ENCODE data around the gene EML5.
"Not testable (repeated sequence)": the region's sequence is repeated elsewhere in the genome, so short reads cannot be mapped to it uniquely, and the experiment has no call there.

The EML5 gene

GRCh38 chr14:88823968-88824313, 31.2 kb upstream of the EML5 start:
- DNase-seq: no peak
- H3K27me3 Mint-ChIP-seq: peaks cover 13% of the 10 kb centered on the region
- CTCF ChIA-PET: interaction anchor here (1.6 kb wide), 1 partner anchor 157 kb away, joined by 4 read pairs; no protein-coding TSS in a partner anchor
- H3K4me3 Mint-ChIP-seq: peak overlapping the region; percentile 84
- no peaks in the 10 kb centered on the region for H3K9me3 Mint-ChIP-seq
- peaks cover 10% of the 10 kb centered on the region for H3K4me1 Mint-ChIP-seq
- H3K36me3 Mint-ChIP-seq: no peaks in the 10 kb centered on the region
- peak overlapping the region; percentile 94 for H3K27ac Mint-ChIP-seq

DNA sequence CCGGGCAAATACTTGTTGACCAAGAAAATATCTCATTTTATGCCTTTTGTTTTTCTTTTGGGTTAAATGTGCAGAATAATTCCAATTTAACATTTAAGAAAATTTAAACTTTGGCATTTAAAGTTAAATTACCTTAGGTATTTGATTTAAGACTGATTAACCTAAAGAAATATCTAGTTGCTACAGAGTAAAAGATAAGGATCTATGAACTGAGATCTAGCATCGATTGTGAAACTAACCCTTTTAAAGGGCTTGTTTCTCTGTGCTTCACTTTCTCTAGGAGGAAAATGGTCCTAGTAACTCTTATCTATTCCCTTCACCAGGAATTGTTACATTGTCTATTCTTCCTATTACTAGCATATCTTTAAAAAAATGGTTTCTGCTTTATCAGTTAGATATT, 29.1 kb upstream of the EML5 start:
- DNase-seq: no peak
- Mint-ChIP-seq H3K4me3 (no peak overlapping the region), H3K9me3 (no peaks in the 10 kb centered on the region), H3K36me3 (no peaks in the 10 kb centered on the region), H3K27me3 (peaks cover 21% of the 10 kb centered on the region), H3K27ac (no peak overlapping the region), H3K4me1 (peaks cover 10% of the 10 kb centered on the region)
- CTCF ChIA-PET: no interaction called here

DNA sequence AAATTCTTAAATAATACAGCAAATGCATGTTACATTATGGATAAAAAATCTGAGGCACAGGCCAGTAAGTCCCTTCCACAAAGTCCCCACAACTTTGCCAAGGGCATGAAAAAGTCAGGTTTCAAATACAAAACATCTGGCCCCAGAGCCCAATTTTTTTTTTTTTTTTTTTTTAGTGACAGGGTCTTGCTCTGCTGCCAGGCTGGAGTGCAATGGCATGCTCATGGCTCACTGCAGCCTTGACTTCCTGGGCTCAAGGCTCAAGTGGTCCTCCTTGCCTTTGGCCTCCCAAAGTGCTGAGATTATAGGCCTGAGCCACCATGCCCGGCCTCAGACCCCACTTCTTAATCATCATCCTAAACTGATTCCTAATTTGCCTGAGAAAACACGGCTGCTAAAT, 28.6 kb upstream of the EML5 start:
- Mint-ChIP-seq H3K36me3 (no peaks in the 10 kb centered on the region), H3K4me1 (peaks cover 10% of the 10 kb centered on the region), H3K4me3 (no peak overlapping the region), H3K27me3 (peaks cover 21% of the 10 kb centered on the region), H3K9me3 (no peaks in the 10 kb centered on the region), H3K27ac (no peak overlapping the region)
- DNase-seq: no peak
- CTCF ChIA-PET: no interaction called here

DNA sequence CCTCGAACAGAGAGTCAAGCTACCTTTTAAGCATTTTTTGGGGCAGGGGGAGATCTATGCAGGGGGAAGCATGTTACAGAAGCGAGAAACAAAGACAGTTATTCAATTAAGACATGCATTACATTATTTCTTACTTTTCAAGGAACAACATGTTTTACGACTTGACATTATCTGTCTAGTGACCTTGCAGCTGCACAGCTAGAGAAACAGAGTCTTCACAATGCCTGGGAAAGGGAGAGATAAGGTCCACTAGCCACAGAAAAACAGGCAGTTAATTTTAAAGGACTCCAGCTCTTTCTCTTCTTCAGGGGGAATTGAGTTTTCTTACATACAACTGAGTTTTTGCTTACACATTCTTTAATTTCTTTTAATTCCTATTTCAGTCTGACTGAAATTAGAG, 26.9 kb upstream of the EML5 start:
- H3K9me3 Mint-ChIP-seq, CTCF ChIA-PET, DNase-seq, H3K4me1 Mint-ChIP-seq, H3K36me3 Mint-ChIP-seq, H3K27ac Mint-ChIP-seq, H3K4me3 Mint-ChIP-seq: not testable (repeated sequence)
- peaks cover 21% of the 10 kb centered on the region for H3K27me3 Mint-ChIP-seq

- no peaks in the 10 kb centered on the region for H3K4me1 Mint-ChIP-seq
- CTCF ChIA-PET: no interaction called here
- H3K27me3 Mint-ChIP-seq: peaks cover 17% of the 10 kb centered on the region
- no peak overlapping the region for H3K27ac Mint-ChIP-seq
- no peak overlapping the region for H3K4me3 Mint-ChIP-seq
- no peaks in the 10 kb centered on the region for H3K9me3 Mint-ChIP-seq
- no peak for DNase-seq
- H3K36me3 Mint-ChIP-seq: no peaks in the 10 kb centered on the region
Observed at GRCh38 chr14:88818018-88818417, 25.3 kb upstream of the EML5 start.

DNA sequence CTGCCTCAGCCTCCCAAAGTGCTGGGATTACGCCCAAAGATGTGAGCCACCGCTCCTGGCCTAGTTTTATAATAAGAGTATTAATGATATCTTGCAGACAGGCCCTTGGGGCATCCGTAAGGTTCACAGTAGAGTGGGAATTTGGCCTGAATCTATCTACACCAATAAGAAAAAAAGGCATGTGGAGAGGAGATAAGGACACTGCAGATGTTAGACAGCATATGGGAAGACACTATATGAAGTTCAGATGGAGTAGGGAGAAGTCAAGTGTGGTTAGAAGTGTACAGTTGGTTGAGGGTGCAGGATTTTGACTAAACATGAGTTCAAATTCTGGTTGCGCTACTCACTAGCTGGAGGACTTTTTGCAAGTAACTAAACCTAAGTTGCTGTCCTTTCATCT, 23.2 kb upstream of the EML5 start:
- DNase-seq: no peak
- H3K36me3 Mint-ChIP-seq: no peaks in the 10 kb centered on the region
- H3K4me3 Mint-ChIP-seq: no peak overlapping the region
- no peaks in the 10 kb centered on the region for H3K4me1 Mint-ChIP-seq
- peaks cover 23% of the 10 kb centered on the region for H3K27me3 Mint-ChIP-seq
- H3K27ac Mint-ChIP-seq: no peak overlapping the region
- CTCF ChIA-PET: no interaction called here
- no peaks in the 10 kb centered on the region for H3K9me3 Mint-ChIP-seq

DNA sequence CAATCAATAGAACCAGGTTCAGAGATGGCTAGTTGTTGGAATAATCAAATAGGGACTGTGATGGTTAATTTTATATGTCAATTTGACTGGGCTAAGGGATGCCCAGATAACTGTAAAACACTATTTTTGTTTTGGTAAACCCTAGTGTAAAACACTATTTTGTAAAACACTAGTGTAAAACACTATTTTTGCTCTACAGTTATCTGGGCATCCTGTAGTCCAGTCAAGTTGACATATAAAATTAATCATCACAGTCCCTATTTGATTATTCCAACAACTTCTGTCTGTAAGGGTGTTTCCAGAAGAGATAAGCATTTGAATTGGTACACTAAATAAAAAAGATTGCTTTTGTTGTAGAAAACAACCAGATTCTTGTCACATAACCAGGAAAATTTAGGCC, 15.6 kb upstream of the EML5 start:
- Mint-ChIP-seq H3K27me3 (peaks cover 28% of the 10 kb centered on the region), H3K27ac (no peak overlapping the region), H3K9me3 (no peaks in the 10 kb centered on the region), H3K36me3 (no peaks in the 10 kb centered on the region), H3K4me1 (no peaks in the 10 kb centered on the region), H3K4me3 (no peak overlapping the region)
- DNase-seq: no peak
- CTCF ChIA-PET: no interaction called here

GRCh38 chr14:88804477-88804876, 11.7 kb upstream of the EML5 start:
- no peak for DNase-seq
- no peak overlapping the region for H3K4me3 Mint-ChIP-seq
- H3K36me3 Mint-ChIP-seq: no peaks in the 10 kb centered on the region
- no peaks in the 10 kb centered on the region for H3K4me1 Mint-ChIP-seq
- CTCF ChIA-PET: no interaction called here
- peaks cover 22% of the 10 kb centered on the region for H3K27me3 Mint-ChIP-seq
- no peaks in the 10 kb centered on the region for H3K9me3 Mint-ChIP-seq
- H3K27ac Mint-ChIP-seq: no peak overlapping the region

DNA sequence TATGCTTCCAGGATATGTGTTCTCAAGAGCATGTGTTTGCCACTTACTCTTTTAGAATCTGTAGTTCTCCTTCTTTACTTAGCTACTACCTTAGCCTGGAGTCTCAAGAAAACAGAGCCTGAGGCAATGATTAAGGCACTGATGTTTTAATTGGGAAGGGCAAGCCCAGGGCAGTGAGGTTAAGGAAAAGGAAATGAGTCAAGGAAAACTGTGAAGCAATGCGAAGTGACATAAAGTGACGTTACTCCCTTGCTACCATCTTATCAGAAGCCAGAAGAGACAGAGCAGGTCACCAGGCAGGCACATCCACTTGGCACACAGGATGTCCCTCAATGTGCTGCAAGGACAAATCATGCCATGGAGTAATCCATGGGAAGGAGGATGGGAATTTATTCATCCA, 11.3 kb upstream of the EML5 start:
- DNase-seq: no peak
- no peaks in the 10 kb centered on the region for H3K9me3 Mint-ChIP-seq
- no peaks in the 10 kb centered on the region for H3K4me1 Mint-ChIP-seq
- CTCF ChIA-PET: no interaction called here
- no peaks in the 10 kb centered on the region for H3K36me3 Mint-ChIP-seq
- H3K4me3 Mint-ChIP-seq: no peak overlapping the region
- H3K27me3 Mint-ChIP-seq: peaks cover 23% of the 10 kb centered on the region
- H3K27ac Mint-ChIP-seq: no peak overlapping the region

- H3K27me3 Mint-ChIP-seq: peaks cover 28% of the 10 kb centered on the region
Observed at GRCh38 chr14:88802596-88802995, 9.8 kb upstream of the EML5 start.

DNA sequence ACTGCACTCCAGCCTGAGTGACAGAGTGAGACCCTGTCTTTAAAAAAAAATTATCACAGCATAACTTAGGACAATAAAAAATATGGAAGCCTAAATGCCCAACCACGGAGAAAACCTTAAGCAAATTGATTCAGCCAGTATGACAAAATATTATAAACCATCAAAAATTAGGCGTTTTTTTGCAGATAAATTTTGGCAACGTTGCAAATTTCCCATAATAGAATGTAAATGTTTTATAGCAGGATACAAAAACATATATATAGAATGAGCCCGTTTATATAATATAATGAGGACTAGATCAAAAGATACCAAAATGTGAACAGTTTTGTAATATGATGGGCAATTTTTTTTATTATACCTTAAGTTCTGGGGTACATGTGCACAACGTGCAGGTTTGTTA, 6.8 kb upstream of the EML5 start:
- DNase-seq: no peak
- Mint-ChIP-seq H3K9me3 (no peaks in the 10 kb centered on the region), H3K36me3 (no peaks in the 10 kb centered on the region), H3K27me3 (peaks cover 27% of the 10 kb centered on the region), H3K4me3 (no peak overlapping the region), H3K27ac (no peak overlapping the region), H3K4me1 (no peaks in the 10 kb centered on the region)
- CTCF ChIA-PET: no interaction called here

More at GRCh38 chr14:88802596-88802995, 9.8 kb upstream of the EML5 start:
- no peaks in the 10 kb centered on the region for H3K36me3 Mint-ChIP-seq
- CTCF ChIA-PET: no interaction called here
- no peak for DNase-seq
- H3K4me3 Mint-ChIP-seq: no peak overlapping the region
- H3K27ac Mint-ChIP-seq: no peak overlapping the region
- H3K9me3 Mint-ChIP-seq: no peaks in the 10 kb centered on the region
- H3K4me1 Mint-ChIP-seq: no peaks in the 10 kb centered on the region

- CTCF ChIA-PET: no interaction called here
- Mint-ChIP-seq H3K9me3 (no peaks in the 10 kb centered on the region), H3K4me1 (peaks cover 3% of the 10 kb centered on the region), H3K4me3 (no peak overlapping the region), H3K27me3 (peaks cover 20% of the 10 kb centered on the region), H3K27ac (no peak overlapping the region), H3K36me3 (no peaks in the 10 kb centered on the region)
- no peak for DNase-seq
Observed at GRCh38 chr14:88798156-88798555, 5.4 kb upstream of the EML5 start.

GRCh38 chr14:88793259-88793625, 489 bp upstream of the EML5 start:
- no peaks in the 10 kb centered on the region for H3K9me3 Mint-ChIP-seq
- peaks cover 31% of the 10 kb centered on the region for H3K27me3 Mint-ChIP-seq
- no peaks in the 10 kb centered on the region for H3K36me3 Mint-ChIP-seq
- CTCF ChIA-PET: no interaction called here
- peak overlapping the region; percentile 77 for H3K4me3 Mint-ChIP-seq
- H3K27ac Mint-ChIP-seq: peak overlapping the region; percentile 24
- no peak for DNase-seq
- peaks cover 27% of the 10 kb centered on the region for H3K4me1 Mint-ChIP-seq

GRCh38 chr14:88791629-88792472, 902 bp downstream of the EML5 start:
- Mint-ChIP-seq H3K36me3 (no peaks in the 10 kb centered on the region), H3K4me3 (peak overlapping the region; percentile 82), H3K27me3 (peaks cover 20% of the 10 kb centered on the region), H3K9me3 (no peaks in the 10 kb centered on the region), H3K27ac (peak overlapping the region; percentile 30), H3K4me1 (peaks cover 27% of the 10 kb centered on the region)
- CTCF ChIA-PET: no interaction called here
- no peak for DNase-seq

GRCh38 chr14:88791252-88791621, 1.5 kb downstream of the EML5 start:
- CTCF ChIA-PET: no interaction called here

More at GRCh38 chr14:88791252-88791621, 1.5 kb downstream of the EML5 start:
- H3K36me3 Mint-ChIP-seq: no peaks in the 10 kb centered on the region
- H3K27ac Mint-ChIP-seq: no peak overlapping the region
- H3K9me3 Mint-ChIP-seq: no peaks in the 10 kb centered on the region
- peaks cover 27% of the 10 kb centered on the region for H3K4me1 Mint-ChIP-seq
- H3K27me3 Mint-ChIP-seq: peaks cover 20% of the 10 kb centered on the region
- H3K4me3 Mint-ChIP-seq: peak overlapping the region; percentile 82
- DNase-seq: no peak

Measured in activated naive CD4-positive, alpha-beta T cell treated with anti-CD3 and anti-CD28 coated beads, Interleukin-2, amount 10 ng/mL, durations not matched to agents 7 days and 5 days (primary cell).